ENCODE data around the gene SMAD3. TPM values are rescaled to one million over a fixed set of nuclear protein-coding genes. Genes with fewer than 3 reads are reported as not detected.

SMAD3 gene
- polyA plus RNA-seq, 1 donor from 2014 or later: 1.0 TPM

DNA sequence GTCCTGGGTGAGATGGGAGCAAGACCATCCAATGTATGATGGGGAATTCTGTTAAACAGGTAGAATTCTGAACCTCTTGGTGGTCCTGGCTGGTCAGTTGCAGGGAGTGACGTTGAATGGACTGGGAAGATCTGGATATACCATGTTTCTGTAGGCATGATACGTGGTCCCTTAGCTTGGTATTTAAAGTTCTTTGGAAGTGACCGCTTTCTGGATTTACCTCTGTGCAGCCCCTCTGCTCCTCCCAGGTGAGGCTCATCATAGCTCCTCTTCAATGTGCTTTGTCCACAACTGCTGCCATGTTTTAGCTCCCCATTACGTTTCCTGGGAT lies 37.2 kb downstream of the SMAD3 start:
- Histone ChIP-seq H3K4me2 (ENCODE audit: low read length) (no peak overlapping the region), H2AFZ (ENCODE audit: low read depth, low read length) (no peak overlapping the region), H3K27me3 (ENCODE audit: insufficient read depth, low read depth, low read length) (no peaks in the 10 kb centered on the region), H3K79me2 (replicated peaks; ENCODE audit: insufficient read depth, low read length) (peaks cover 3% of the 10 kb centered on the region), H3K4me3 (ENCODE audit: low read length) (no peak overlapping the region), H4K20me1 (ENCODE audit: insufficient read depth) (no peaks in the 10 kb centered on the region), H3K27ac (ENCODE audit: low read length) (no peak overlapping the region), H3K9me3 (ENCODE audit: low read length) (no peaks in the 10 kb centered on the region), H3K9me2 (ENCODE audit: insufficient read depth, low read length) (no peaks in the 10 kb centered on the region), H3K36me3 (ENCODE audit: insufficient read depth, low read length) (no peaks in the 10 kb centered on the region), H3K9ac (ENCODE audit: low read length) (no peak overlapping the region), H3F3A (ENCODE audit: insufficient read depth, low read length, poor library complexity, severe bottlenecking) (no peaks in the 10 kb centered on the region)
- TF ChIP-seq EZH2 (IDR thresholded peaks at IDR 0.05; ENCODE audit: borderline replicate concordance, insufficient read depth, low read length, poor library complexity, severe bottlenecking) (no peak), TAF1 (IDR thresholded peaks at IDR 0.05; ENCODE audit: low read depth) (no peak), RAD21 (conservative IDR thresholded peaks at IDR 0.05) (no peak), MXI1 (conservative IDR thresholded peaks at IDR 0.05; ENCODE audit: poor library complexity, severe bottlenecking) (no peak), SMC3 (conservative IDR thresholded peaks at IDR 0.05; ENCODE audit: poor library complexity) (no peak), EP300 (conservative IDR thresholded peaks at IDR 0.05; ENCODE audit: poor library complexity, severe bottlenecking) (no peak), POLR2AphosphoS5 (IDR thresholded peaks at IDR 0.05) (no peak)
- TF ChIP-seq, protein P1, sequence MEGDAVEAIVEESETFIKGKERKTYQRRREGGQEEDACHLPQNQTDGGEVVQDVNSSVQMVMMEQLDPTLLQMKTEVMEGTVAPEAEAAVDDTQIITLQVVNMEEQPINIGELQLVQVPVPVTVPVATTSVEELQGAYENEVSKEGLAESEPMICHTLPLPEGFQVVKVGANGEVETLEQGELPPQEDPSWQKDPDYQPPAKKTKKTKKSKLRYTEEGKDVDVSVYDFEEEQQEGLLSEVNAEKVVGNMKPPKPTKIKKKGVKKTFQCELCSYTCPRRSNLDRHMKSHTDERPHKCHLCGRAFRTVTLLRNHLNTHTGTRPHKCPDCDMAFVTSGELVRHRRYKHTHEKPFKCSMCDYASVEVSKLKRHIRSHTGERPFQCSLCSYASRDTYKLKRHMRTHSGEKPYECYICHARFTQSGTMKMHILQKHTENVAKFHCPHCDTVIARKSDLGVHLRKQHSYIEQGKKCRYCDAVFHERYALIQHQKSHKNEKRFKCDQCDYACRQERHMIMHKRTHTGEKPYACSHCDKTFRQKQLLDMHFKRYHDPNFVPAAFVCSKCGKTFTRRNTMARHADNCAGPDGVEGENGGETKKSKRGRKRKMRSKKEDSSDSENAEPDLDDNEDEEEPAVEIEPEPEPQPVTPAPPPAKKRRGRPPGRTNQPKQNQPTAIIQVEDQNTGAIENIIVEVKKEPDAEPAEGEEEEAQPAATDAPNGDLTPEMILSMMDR (IDR thresholded peaks at IDR 0.05; ENCODE audit: poor library complexity, severe bottlenecking): no peak
- TF ChIP-seq, protein P2, sequence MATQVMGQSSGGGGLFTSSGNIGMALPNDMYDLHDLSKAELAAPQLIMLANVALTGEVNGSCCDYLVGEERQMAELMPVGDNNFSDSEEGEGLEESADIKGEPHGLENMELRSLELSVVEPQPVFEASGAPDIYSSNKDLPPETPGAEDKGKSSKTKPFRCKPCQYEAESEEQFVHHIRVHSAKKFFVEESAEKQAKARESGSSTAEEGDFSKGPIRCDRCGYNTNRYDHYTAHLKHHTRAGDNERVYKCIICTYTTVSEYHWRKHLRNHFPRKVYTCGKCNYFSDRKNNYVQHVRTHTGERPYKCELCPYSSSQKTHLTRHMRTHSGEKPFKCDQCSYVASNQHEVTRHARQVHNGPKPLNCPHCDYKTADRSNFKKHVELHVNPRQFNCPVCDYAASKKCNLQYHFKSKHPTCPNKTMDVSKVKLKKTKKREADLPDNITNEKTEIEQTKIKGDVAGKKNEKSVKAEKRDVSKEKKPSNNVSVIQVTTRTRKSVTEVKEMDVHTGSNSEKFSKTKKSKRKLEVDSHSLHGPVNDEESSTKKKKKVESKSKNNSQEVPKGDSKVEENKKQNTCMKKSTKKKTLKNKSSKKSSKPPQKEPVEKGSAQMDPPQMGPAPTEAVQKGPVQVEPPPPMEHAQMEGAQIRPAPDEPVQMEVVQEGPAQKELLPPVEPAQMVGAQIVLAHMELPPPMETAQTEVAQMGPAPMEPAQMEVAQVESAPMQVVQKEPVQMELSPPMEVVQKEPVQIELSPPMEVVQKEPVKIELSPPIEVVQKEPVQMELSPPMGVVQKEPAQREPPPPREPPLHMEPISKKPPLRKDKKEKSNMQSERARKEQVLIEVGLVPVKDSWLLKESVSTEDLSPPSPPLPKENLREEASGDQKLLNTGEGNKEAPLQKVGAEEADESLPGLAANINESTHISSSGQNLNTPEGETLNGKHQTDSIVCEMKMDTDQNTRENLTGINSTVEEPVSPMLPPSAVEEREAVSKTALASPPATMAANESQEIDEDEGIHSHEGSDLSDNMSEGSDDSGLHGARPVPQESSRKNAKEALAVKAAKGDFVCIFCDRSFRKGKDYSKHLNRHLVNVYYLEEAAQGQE (IDR thresholded peaks at IDR 0.05; ENCODE audit: borderline replicate concordance): no peak

DNA sequence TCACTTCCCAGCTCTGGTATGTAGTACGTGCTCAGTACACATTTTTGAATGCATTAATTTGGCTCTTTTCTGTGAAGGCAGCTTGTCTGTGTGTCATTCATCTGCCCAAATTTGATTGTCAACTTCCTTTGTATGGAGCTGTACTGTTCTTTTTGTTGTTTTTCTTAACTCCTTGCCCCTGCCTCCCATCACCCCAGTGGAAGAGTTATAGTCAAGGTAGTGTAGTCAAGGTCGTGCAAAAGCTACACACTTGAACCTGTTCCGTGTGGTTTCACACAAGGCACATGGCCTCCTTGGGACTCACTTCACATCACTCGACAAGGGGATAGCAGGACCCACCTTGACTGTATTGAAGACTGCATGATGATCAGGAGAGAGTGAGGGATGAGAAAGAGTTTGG lies 37.6 kb downstream of the SMAD3 start:
- no peaks in the 10 kb centered on the region for H3K27me3 ChIP-seq (ENCODE audit: insufficient read depth, low read depth, low read length)
- no peak overlapping the region for H3K4me3 ChIP-seq (ENCODE audit: low read length)
- no peaks in the 10 kb centered on the region for H3K9me3 ChIP-seq (ENCODE audit: low read length)
- no peak overlapping the region for H3K27ac ChIP-seq (ENCODE audit: low read length)
- no peak overlapping the region for H3K9ac ChIP-seq (ENCODE audit: low read length)
- no peak overlapping the region for H2AFZ ChIP-seq (ENCODE audit: low read depth, low read length)
- H4K20me1 ChIP-seq (ENCODE audit: insufficient read depth): no peaks in the 10 kb centered on the region
- H3K4me2 ChIP-seq (ENCODE audit: low read length): no peak overlapping the region
- no peaks in the 10 kb centered on the region for H3K9me2 ChIP-seq (ENCODE audit: insufficient read depth, low read length)
- H3K36me3 ChIP-seq (ENCODE audit: insufficient read depth, low read length): no peaks in the 10 kb centered on the region
- no peaks in the 10 kb centered on the region for H3F3A ChIP-seq (ENCODE audit: insufficient read depth, low read length, poor library complexity, severe bottlenecking)
- peaks cover 3% of the 10 kb centered on the region for H3K79me2 ChIP-seq (replicated peaks; ENCODE audit: insufficient read depth, low read length)
- TF ChIP-seq MXI1 (conservative IDR thresholded peaks at IDR 0.05; ENCODE audit: poor library complexity, severe bottlenecking): no peak
- TF ChIP-seq POLR2AphosphoS5 (IDR thresholded peaks at IDR 0.05): no peak

DNA sequence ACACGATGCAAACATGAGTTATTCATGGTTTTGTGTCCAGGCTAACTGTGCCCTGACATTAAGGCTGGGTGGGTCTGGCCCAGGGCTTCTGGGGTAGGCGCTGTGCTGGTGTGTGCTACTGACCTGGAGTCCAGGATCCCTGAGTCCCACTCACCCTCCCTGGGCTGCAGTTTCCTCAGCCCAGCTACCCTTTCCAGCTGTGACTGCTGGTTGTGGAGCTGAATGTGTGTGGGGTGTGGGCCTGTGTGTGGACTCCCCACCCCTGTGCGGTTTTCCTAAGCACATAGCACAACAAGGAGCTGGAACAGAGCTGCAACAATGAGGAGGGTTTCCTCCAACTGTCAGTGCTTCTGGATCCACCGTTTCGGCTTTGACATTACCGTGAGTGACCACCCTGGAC lies 38.0 kb downstream of the SMAD3 start:
- Histone ChIP-seq H3K27me3 (ENCODE audit: insufficient read depth, low read depth, low read length) (no peaks in the 10 kb centered on the region), H4K20me1 (ENCODE audit: insufficient read depth) (no peaks in the 10 kb centered on the region), H3K9me3 (ENCODE audit: low read length) (no peaks in the 10 kb centered on the region), H3K4me3 (ENCODE audit: low read length) (no peak overlapping the region), H2AFZ (ENCODE audit: low read depth, low read length) (no peak overlapping the region), H3K27ac (ENCODE audit: low read length) (no peak overlapping the region), H3K9ac (ENCODE audit: low read length) (no peak overlapping the region), H3F3A (ENCODE audit: insufficient read depth, low read length, poor library complexity, severe bottlenecking) (no peaks in the 10 kb centered on the region), H3K79me2 (replicated peaks; ENCODE audit: insufficient read depth, low read length) (peaks cover 3% of the 10 kb centered on the region), H3K9me2 (ENCODE audit: insufficient read depth, low read length) (no peaks in the 10 kb centered on the region), H3K36me3 (ENCODE audit: insufficient read depth, low read length) (no peaks in the 10 kb centered on the region), H3K4me2 (ENCODE audit: low read length) (no peak overlapping the region)
- TF ChIP-seq, protein P1 (IDR thresholded peaks at IDR 0.05; ENCODE audit: poor library complexity, severe bottlenecking): no peak

All from neural cell (in vitro differentiated cells).